ENCODE results near the gene RABL6. TPM values are rescaled to one million over a fixed set of nuclear protein-coding genes. Genes with fewer than 3 reads are reported as not detected.

Gene RABL6
- polyA plus RNA-seq, 1 experiment, result 35.4 TPM

DNA sequence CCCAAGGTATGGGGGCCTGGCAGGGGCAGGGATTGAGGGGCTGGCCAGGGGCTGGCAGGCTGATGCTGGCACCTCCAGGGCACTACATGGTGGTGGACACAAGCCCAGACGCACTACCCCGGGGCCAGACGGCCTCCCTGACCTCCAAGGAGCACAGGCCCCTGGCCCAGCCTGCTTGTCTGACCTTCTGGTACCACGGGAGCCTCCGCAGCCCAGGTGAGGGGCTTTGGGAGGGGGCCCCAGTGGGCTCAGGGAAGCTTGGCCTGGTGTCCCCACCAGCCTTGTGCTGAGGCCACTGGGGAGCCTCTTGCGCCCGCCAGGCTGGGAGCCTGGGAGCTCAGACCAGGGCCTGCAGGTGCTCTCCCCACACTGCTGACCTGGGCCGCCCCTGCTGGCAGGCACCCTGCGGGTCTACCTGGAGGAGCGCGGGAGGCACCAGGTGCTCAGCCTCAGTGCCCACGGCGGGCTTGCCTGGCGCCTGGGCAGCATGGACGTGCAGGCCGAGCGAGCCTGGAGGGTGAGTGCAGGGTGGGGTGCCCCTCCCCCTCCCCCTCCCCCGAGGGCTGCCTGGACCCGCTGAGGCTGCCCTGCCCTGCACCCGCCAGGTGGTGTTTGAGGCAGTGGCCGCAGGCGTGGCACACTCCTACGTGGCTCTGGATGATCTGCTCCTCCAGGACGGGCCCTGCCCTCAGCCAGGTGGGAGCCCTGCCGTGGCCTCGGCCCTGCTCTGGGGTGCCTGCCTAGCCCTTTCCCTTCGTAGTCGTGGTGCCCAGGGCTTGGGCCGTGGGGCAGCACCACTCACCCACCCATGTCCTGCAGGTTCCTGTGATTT is 50.0 kb downstream of the RABL6 start:
- no peaks in the 10 kb centered on the region for H3K27me3 ChIP-seq (ENCODE audit: control insufficient read depth, insufficient read depth, low read length)
- TF ChIP-seq, protein P1, sequence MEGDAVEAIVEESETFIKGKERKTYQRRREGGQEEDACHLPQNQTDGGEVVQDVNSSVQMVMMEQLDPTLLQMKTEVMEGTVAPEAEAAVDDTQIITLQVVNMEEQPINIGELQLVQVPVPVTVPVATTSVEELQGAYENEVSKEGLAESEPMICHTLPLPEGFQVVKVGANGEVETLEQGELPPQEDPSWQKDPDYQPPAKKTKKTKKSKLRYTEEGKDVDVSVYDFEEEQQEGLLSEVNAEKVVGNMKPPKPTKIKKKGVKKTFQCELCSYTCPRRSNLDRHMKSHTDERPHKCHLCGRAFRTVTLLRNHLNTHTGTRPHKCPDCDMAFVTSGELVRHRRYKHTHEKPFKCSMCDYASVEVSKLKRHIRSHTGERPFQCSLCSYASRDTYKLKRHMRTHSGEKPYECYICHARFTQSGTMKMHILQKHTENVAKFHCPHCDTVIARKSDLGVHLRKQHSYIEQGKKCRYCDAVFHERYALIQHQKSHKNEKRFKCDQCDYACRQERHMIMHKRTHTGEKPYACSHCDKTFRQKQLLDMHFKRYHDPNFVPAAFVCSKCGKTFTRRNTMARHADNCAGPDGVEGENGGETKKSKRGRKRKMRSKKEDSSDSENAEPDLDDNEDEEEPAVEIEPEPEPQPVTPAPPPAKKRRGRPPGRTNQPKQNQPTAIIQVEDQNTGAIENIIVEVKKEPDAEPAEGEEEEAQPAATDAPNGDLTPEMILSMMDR (IDR thresholded peaks at IDR 0.05; ENCODE audit: low read depth, low read length), result no peak
- DNase-seq (ENCODE audit: low read depth, low spot score), result no peak
- no peak overlapping the region for H3K27ac ChIP-seq (ENCODE audit: low read depth, low read length)
- H3K9me3 ChIP-seq (ENCODE audit: control insufficient read depth, insufficient read depth, low read length), result no peaks in the 10 kb centered on the region
- POLR2A ChIA-PET, result interaction anchor here (0.6 kb wide), 1 partner anchor 14 kb away, joined by 3 read pairs; no protein-coding TSS in a partner anchor
- no peak overlapping the region for H3K4me3 ChIP-seq (ENCODE audit: low read depth, low read length)
- CTCF ChIA-PET, result interaction anchor here (0.7 kb wide), 1 partner anchor 15 kb away, joined by 3 read pairs; the partner anchor contains the start of gene AJM1

DNA sequence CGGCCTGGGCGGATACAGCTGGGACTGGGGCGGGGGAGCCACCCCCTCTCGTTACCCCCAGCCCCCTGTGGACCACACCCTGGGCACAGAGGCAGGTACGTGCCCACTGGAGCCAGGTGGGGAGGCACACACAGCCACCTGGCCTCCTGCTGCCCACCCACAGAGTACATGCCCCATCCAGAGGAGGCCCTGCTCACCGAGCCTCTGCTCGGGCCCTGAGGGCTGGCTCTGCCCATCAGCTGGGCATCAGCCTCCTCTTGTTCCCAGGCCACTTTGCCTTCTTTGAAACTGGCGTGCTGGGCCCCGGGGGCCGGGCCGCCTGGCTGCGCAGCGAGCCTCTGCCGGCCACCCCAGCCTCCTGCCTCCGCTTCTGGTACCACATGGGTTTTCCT is 50.7 kb downstream of the RABL6 start:
- Histone ChIP-seq H3K9me3 (ENCODE audit: control insufficient read depth, insufficient read depth, low read length) (no peaks in the 10 kb centered on the region), H3K27ac (ENCODE audit: low read depth, low read length) (peak overlapping the region; percentile 11), H3K27me3 (ENCODE audit: control insufficient read depth, insufficient read depth, low read length) (no peaks in the 10 kb centered on the region), H3K4me3 (ENCODE audit: low read depth, low read length) (no peak overlapping the region)
- POLR2A ChIA-PET, result no interaction called here
- TF ChIP-seq, protein P1 (IDR thresholded peaks at IDR 0.05; ENCODE audit: low read depth, low read length), result no peak
- CTCF ChIA-PET, result no interaction called here
- DNase-seq (ENCODE audit: low read depth, low spot score), result no peak

DNA sequence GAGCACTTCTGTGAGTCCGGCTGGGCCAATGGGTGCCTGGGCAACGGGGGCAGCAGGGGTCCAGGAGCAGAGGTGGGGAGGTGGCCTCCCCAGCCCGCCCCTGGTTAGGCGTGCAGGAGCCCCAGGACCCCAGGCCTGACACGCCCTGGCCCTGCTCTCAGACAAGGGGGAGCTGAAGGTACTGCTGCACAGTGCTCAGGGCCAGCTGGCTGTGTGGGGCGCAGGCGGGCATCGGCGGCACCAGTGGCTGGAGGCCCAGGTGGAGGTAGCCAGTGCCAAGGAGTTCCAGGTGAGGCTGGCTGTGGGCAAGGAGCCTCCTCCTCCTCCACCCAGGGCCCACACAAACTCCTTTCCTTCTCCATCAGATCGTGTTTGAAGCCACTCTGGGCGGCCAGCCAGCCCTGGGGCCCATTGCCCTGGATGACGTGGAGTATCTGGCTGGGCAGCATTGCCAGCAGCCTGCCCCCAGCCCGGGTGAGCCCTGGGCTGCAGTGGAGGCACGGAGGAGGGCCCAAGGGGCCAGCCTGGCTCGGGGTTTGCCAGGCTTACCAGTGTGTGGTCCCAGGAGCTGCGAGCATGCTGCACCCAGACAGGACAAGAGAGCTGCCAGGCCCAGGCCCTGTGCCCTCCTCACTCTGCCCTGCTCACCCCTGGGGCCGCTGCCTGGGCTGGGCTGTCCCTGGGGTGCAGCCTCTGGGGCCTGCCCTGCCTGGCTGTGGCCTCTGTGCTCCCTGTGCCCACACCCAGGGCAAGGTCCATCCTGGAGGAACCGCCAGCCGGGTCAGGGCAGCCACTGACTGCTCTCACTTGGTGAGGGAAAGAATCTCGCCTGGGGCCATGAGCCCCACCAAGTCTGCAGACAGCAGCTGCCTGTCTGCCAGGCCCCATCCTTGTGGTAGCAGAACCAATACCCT is 51.4 kb downstream of the RABL6 start:
- Histone ChIP-seq H3K4me3 (ENCODE audit: low read depth, low read length) (no peak overlapping the region), H3K27ac (ENCODE audit: low read depth, low read length) (peak overlapping the region; percentile 11), H3K27me3 (ENCODE audit: control insufficient read depth, insufficient read depth, low read length) (no peaks in the 10 kb centered on the region), H3K9me3 (ENCODE audit: control insufficient read depth, insufficient read depth, low read length) (no peaks in the 10 kb centered on the region)
- TF ChIP-seq, protein P1 (IDR thresholded peaks at IDR 0.05; ENCODE audit: low read depth, low read length), result no peak
- POLR2A ChIA-PET, result interaction anchor here (0.6 kb wide), 1 partner anchor 13 kb away, joined by 4 read pairs; no protein-coding TSS in a partner anchor
- DNase-seq (ENCODE audit: low read depth, low spot score), result no peak
- CTCF ChIA-PET, result no interaction called here

DNA sequence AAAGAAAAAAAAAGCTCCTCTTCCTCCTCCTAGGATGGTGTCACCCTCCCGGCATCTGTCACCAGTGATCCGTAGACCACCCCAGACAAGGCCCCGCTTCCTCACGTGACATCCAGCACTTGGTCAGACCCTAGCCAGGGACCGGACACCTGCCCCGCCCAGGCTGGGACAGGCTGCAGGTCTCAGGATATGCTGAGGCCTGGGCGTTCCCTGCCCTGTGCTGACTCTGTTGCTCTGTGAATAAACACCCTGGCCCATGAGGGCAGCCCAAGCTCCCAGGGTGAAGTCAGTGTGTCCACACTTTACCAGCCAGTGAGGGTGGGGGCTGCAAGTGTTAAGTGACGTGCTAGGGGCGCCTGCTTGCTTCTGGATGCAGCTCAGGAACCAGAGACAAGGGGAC is 52.8 kb downstream of the RABL6 start:
- no peaks in the 10 kb centered on the region for H3K9me3 ChIP-seq (ENCODE audit: control insufficient read depth, insufficient read depth, low read length)
- CTCF ChIA-PET, result interaction anchor here (1.2 kb wide), 1 partner anchor 18 kb away, joined by 3 read pairs; the partner anchor contains the start of gene AJM1

More for the DNA sequence above, 52.8 kb downstream of the RABL6 start:
- Histone ChIP-seq H3K27me3 (ENCODE audit: control insufficient read depth, insufficient read depth, low read length) (no peaks in the 10 kb centered on the region), H3K27ac (ENCODE audit: low read depth, low read length) (no peak overlapping the region), H3K4me3 (ENCODE audit: low read depth, low read length) (no peak overlapping the region)
- POLR2A ChIA-PET, result no interaction called here
- TF ChIP-seq, protein P1 (IDR thresholded peaks at IDR 0.05; ENCODE audit: low read depth, low read length), result no peak
- DNase-seq (ENCODE audit: low read depth, low spot score), result no peak
